ENCODE results near the gene ITPKB.

Gene ITPKB

DNA sequence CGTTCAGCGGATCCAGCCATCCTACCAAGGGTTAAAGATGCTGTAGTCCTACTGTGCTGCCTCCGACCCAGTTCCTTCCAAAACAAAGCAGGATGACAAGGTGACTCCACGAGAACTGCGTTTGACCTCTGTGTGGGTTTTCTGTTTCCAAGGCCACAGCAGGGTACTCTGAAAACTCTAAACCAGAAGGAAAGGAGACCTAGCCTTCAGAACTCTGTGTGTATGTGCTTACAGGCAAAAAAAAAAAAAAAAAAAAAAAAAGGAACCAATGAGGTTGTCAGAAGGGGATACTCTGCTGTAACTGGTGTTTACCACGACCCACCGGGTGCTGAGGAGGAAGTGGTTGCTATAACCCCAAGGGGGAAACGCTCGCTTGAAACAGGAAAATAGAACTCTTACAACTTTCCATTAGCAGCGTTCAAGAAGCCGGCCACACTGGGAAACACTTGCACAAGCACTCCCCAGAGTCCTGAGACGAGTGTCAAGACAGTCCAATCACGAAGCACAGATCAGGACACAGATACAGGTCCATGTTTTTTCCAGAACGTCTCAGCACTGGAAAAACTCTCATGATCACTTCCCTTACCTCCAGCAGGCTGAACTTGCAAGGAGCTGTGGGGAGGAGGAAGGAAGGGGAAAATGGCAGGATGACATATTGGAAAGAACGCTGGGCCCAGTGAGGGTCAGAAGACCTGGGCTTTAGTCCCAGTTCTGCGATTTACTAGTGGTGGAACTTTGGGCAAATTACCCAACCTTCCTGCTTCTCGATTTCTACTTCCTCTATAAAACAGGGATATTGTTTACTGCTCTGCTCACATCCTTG is 64.0 kb downstream of the ITPKB start:
- H3K4me1 Mint-ChIP-seq, result peaks cover 62% of the 10 kb centered on the region
- TF ChIP-seq, protein P1, sequence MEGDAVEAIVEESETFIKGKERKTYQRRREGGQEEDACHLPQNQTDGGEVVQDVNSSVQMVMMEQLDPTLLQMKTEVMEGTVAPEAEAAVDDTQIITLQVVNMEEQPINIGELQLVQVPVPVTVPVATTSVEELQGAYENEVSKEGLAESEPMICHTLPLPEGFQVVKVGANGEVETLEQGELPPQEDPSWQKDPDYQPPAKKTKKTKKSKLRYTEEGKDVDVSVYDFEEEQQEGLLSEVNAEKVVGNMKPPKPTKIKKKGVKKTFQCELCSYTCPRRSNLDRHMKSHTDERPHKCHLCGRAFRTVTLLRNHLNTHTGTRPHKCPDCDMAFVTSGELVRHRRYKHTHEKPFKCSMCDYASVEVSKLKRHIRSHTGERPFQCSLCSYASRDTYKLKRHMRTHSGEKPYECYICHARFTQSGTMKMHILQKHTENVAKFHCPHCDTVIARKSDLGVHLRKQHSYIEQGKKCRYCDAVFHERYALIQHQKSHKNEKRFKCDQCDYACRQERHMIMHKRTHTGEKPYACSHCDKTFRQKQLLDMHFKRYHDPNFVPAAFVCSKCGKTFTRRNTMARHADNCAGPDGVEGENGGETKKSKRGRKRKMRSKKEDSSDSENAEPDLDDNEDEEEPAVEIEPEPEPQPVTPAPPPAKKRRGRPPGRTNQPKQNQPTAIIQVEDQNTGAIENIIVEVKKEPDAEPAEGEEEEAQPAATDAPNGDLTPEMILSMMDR (IDR thresholded peaks at IDR 0.05), result no peak
- peak overlapping the region; percentile 5 for H3K27ac Mint-ChIP-seq
- DNase-seq, result no peak
- H3K27me3 Mint-ChIP-seq (ENCODE audit: low read depth, poor library complexity), result peaks cover 7% of the 10 kb centered on the region
- no peaks in the 10 kb centered on the region for H3K36me3 Mint-ChIP-seq (ENCODE audit: low read depth)
- H3K4me3 Mint-ChIP-seq, result no peak overlapping the region
- H3K9me3 Mint-ChIP-seq, result no peaks in the 10 kb centered on the region

DNA sequence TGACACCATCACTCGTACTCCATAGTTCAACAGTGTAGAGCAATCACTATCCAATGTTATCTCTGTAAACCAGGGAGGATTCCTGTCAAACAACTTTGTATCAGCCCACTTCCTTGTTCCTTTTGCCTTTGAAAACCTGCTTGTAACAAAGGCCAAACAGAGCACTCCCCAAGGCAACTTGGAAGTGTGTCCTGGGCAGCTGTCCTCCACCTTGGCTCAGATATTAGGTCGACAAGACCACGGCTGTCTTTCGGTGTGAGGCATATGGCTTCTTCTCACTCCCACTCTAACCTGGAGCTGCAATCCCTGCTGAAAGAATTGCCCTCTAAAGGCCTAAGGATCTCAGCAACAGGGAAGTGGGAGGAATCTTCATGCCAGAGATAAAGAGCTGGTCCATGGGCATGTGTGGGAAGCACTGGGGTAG is 66.7 kb downstream of the ITPKB start:
- Mint-ChIP-seq H3K4me1 (peaks cover 34% of the 10 kb centered on the region), H3K9me3 (no peaks in the 10 kb centered on the region), H3K27me3 (ENCODE audit: low read depth, poor library complexity) (peaks cover 14% of the 10 kb centered on the region), H3K36me3 (ENCODE audit: low read depth) (no peaks in the 10 kb centered on the region), H3K4me3 (no peak overlapping the region), H3K27ac (no peak overlapping the region)
- TF ChIP-seq, protein P1 (IDR thresholded peaks at IDR 0.05), result no peak
- DNase-seq, result no peak

DNA sequence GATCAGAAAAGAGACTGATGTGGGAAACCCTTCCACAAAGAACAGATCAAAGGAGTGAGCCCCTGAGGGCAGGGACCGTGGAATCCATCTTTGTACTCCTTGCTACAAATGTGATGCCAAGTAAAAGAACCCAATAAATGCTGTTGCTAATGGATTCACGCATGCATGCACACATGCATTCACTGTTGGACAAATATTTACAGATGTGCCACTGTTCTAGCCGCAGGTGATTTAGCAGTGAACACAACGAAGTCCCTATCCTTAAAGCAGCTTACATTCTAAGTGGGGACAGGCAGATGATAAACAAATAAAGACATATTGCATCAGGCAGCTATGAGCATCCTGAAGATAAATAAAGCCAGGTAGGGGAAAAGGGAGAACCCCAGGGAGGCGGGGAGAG is 67.8 kb downstream of the ITPKB start:
- Mint-ChIP-seq H3K4me1 (peaks cover 37% of the 10 kb centered on the region), H3K9me3 (no peaks in the 10 kb centered on the region), H3K27ac (no peak overlapping the region), H3K27me3 (ENCODE audit: low read depth, poor library complexity) (peaks cover 16% of the 10 kb centered on the region), H3K4me3 (no peak overlapping the region), H3K36me3 (ENCODE audit: low read depth) (no peaks in the 10 kb centered on the region)
- no peak for DNase-seq
- TF ChIP-seq, protein P1 (IDR thresholded peaks at IDR 0.05), result no peak

DNA sequence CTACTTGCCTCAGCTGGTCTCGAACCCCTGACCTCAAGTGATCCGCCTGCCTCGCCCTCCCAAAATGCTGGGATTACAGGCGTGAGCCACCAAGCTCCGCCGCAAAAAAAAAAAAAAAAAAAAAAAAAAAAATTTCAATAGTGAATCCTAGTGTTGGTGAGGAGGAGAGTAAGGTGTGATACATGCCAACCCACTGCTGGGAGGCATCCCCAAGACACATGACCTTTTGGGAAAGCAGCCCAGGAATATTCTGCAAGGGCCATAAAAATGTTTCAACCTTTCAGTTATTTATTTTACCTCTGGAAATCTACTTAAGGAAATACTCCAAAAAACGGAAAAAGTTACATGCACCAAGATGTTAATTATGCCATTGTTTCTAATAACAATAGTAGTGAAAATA is 69.0 kb downstream of the ITPKB start:
- Mint-ChIP-seq H3K4me1 (peaks cover 32% of the 10 kb centered on the region), H3K27ac (no peak overlapping the region)

DNA sequence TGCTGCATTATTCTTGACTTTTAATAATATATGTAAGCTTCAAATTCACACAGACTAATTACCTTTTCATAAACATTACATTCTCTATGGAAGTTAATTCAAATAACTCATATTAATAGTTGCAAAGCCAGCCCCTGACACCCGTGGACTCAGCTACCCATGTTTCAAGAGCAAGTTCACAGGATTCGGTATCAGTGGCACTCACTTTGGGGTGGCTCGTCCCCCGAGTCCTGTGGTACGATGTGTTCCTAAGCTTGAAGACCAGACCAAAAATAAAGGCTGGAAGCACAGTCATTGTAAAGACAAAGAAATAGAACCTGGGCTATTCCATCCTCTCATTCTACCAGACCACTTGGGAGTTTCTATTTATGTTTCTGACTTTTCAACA is 70.9 kb downstream of the ITPKB start:
- Mint-ChIP-seq H3K27ac (no peak overlapping the region), H3K4me3 (no peak overlapping the region), H3K27me3 (ENCODE audit: low read depth, poor library complexity) (peaks cover 21% of the 10 kb centered on the region), H3K9me3 (no peaks in the 10 kb centered on the region), H3K36me3 (ENCODE audit: low read depth) (no peaks in the 10 kb centered on the region), H3K4me1 (peaks cover 42% of the 10 kb centered on the region)
- TF ChIP-seq, protein P1 (IDR thresholded peaks at IDR 0.05), result no peak
- DNase-seq, result no peak

More for the DNA sequence above, 69.0 kb downstream of the ITPKB start:
- no peaks in the 10 kb centered on the region for H3K36me3 Mint-ChIP-seq (ENCODE audit: low read depth)
- peaks cover 16% of the 10 kb centered on the region for H3K27me3 Mint-ChIP-seq (ENCODE audit: low read depth, poor library complexity)
- no peaks in the 10 kb centered on the region for H3K9me3 Mint-ChIP-seq
- H3K4me3 Mint-ChIP-seq, result no peak overlapping the region
- TF ChIP-seq, protein P1 (IDR thresholded peaks at IDR 0.05), result no peak
- no peak for DNase-seq

DNA sequence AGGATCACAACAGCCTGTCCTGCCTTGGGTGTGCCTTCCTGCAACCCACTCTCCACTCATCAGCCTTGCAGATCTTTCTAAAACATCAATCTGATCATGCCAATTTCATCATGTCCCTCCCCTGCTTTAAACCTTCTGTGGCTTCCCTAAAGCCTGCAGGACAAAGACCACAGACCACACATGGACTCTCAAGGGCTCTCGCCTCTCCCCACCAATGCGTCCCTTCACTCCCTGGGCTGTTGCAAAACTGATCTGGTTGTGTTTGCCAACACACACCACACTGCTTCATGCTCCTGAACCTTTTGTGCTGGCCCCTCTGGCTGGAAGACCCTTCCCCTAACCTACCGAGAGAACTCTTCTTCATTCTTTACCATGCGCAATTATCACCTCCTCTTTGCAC is 72.4 kb downstream of the ITPKB start:
- no peak for DNase-seq
- no peak overlapping the region for H3K4me3 Mint-ChIP-seq
- H3K27me3 Mint-ChIP-seq (ENCODE audit: low read depth, poor library complexity), result peaks cover 25% of the 10 kb centered on the region
- peaks cover 52% of the 10 kb centered on the region for H3K4me1 Mint-ChIP-seq
- TF ChIP-seq, protein P1 (IDR thresholded peaks at IDR 0.05), result no peak
- H3K36me3 Mint-ChIP-seq (ENCODE audit: low read depth), result no peaks in the 10 kb centered on the region
- H3K27ac Mint-ChIP-seq, result no peak overlapping the region
- no peaks in the 10 kb centered on the region for H3K9me3 Mint-ChIP-seq
